Colon (tissue), 2 donors: ENCODE data around the gene ERRFI1.
"Not testable (repeated sequence)": the region's sequence is repeated elsewhere in the genome, so short reads cannot be mapped to it uniquely, and the experiment has no call there.

Source experiments
- FAIRE-seq: peaks from 2 replicates; lab custom pipeline; 2012; peaks lifted over from hg19 to GRCh38; lab: Jason Lieb, UNC
- donor health status: control.
- donor health status: control.

ERRFI1 gene

GRCh38 chr1:7967651-7968050 lies 58.5 kb downstream of the ERRFI1 start:
- FAIRE-seq, result no peak

GRCh38 chr1:7967196-7967595 lies 58.9 kb downstream of the ERRFI1 start:
- no peak for FAIRE-seq

- no peak for FAIRE-seq
Observed at GRCh38 chr1:7964476-7964875, 61.6 kb downstream of the ERRFI1 start.

GRCh38 chr1:7963841-7964240 lies 62.3 kb downstream of the ERRFI1 start:
- not testable (repeated sequence) for FAIRE-seq

GRCh38 chr1:7963378-7963730 lies 62.8 kb downstream of the ERRFI1 start:
- FAIRE-seq, result not testable (repeated sequence)

- FAIRE-seq, result no peak
Observed at GRCh38 chr1:7962636-7963377, 63.3 kb downstream of the ERRFI1 start.

- no peak for FAIRE-seq
Observed at GRCh38 chr1:7962014-7962335, 64.1 kb downstream of the ERRFI1 start.
